ENCODE data around the gene TP53RK. TPM values are rescaled to one million over a fixed set of nuclear protein-coding genes. Genes with fewer than 3 reads are reported as not detected.

The TP53RK gene
- total RNA-seq, 1 donor from 2014 or later = 15.9 TPM

DNA sequence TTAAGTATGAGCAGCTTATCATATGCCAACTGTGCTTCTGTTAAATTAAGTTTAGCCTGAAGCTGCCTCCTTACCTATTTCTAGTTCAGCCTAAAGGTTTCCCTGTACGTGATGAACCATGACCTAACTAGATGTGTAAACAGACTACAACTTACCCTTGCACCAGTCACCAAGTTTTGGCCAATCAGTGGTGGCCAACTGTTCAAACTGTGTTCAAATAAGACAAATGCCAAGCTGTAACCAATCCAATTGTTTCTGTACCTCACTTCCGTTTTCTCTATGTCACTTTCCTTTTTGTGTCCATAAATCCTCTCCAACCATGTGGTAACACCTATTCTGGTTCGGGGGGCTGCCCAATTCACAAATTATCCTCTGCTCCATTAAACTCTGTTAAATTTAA is 14.2 kb upstream of the TP53RK start:
- TF ChIP-seq EZH2 (IDR thresholded peaks at IDR 0.05) = no peak
- Histone ChIP-seq H2AFZ (replicated peaks) (no peak overlapping the region), H3K4me1 (peaks cover 8% of the 10 kb centered on the region), H3K9me3 (ENCODE audit: low read depth) (peaks cover 5% of the 10 kb centered on the region), H3K79me2 (ENCODE audit: low read depth) (no peaks in the 10 kb centered on the region), H4K20me1 (ENCODE audit: low read depth) (no peaks in the 10 kb centered on the region), H3K27me3 (no peaks in the 10 kb centered on the region), H3K27ac (no peak overlapping the region), H3K36me3 (no peaks in the 10 kb centered on the region), H3K4me3 (no peak overlapping the region), H3K4me2 (no peak overlapping the region), H3K9ac (no peak overlapping the region), H3F3A (ENCODE audit: low read depth) (peaks cover 29% of the 10 kb centered on the region)
- DNase-seq (ENCODE audit: low spot score) = no peak
- Mint-ChIP-seq H3K36me3 (peaks cover 8% of the 10 kb centered on the region), H3K27me3 (ENCODE audit: insufficient read depth, low read depth) (peaks cover 9% of the 10 kb centered on the region), H3K4me1 (peaks cover 36% of the 10 kb centered on the region), H3K4me3 (no peak overlapping the region), H3K27ac (no peak overlapping the region), H3K9me3 (peaks cover 18% of the 10 kb centered on the region)

DNA sequence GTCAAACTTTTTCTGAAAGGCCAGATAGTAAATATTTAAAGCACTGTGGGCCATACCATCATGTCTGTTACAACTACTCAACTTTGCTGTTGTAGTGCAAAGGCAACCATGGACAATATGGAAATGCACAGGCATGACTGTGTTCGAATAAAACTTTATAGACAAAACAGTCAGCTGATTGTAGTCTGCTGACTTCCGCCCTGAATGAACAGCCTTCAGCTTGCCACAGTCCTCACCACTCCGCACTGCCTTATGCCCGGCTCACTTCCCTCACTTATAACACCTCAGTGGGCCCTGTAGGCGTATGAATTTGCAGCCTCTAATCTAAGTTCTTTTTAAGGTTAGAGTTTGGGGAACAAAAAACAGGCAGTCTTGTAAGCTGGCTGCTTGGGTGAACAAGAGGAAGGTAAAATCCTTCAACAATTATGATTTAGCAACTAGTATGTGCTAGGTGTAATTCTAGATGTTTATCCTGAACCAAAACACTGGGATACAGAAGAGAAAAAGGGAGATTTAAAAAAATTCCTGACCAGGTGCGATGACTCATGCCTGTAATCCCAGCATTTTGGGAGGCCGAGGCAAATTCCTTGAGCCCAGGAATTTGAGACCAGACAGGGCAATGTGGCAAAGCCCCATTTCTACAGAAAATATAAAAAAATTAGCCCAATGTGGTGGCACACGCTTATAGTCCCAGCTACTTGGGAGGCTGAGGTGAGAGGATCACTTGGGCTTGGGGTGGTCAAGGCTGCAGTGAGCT is 13.4 kb upstream of the TP53RK start:
- peaks cover 42% of the 10 kb centered on the region for H3K4me1 Mint-ChIP-seq
- no peaks in the 10 kb centered on the region for H4K20me1 ChIP-seq (ENCODE audit: low read depth)
- no peak for DNase-seq (ENCODE audit: low spot score)
- peaks cover 18% of the 10 kb centered on the region for H3K9me3 Mint-ChIP-seq
- H3K79me2 ChIP-seq (ENCODE audit: low read depth) = no peaks in the 10 kb centered on the region
- TF ChIP-seq EZH2phosphoT487 (IDR thresholded peaks at IDR 0.05) (no peak), EZH2 (IDR thresholded peaks at IDR 0.05) (no peak)
- TF ChIP-seq, protein P1, sequence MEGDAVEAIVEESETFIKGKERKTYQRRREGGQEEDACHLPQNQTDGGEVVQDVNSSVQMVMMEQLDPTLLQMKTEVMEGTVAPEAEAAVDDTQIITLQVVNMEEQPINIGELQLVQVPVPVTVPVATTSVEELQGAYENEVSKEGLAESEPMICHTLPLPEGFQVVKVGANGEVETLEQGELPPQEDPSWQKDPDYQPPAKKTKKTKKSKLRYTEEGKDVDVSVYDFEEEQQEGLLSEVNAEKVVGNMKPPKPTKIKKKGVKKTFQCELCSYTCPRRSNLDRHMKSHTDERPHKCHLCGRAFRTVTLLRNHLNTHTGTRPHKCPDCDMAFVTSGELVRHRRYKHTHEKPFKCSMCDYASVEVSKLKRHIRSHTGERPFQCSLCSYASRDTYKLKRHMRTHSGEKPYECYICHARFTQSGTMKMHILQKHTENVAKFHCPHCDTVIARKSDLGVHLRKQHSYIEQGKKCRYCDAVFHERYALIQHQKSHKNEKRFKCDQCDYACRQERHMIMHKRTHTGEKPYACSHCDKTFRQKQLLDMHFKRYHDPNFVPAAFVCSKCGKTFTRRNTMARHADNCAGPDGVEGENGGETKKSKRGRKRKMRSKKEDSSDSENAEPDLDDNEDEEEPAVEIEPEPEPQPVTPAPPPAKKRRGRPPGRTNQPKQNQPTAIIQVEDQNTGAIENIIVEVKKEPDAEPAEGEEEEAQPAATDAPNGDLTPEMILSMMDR (IDR thresholded peaks at IDR 0.05) = no peak
- peaks cover 8% of the 10 kb centered on the region for H3K4me1 ChIP-seq
- H3K4me3 ChIP-seq = no peak overlapping the region
- H3K36me3 Mint-ChIP-seq = peaks cover 8% of the 10 kb centered on the region
- H3K9ac ChIP-seq = no peak overlapping the region
- peak overlapping the region; percentile 70 for H3K27ac Mint-ChIP-seq
- H2AFZ ChIP-seq (replicated peaks) = no peak overlapping the region
- H3K4me2 ChIP-seq = no peak overlapping the region
- H3F3A ChIP-seq (ENCODE audit: low read depth) = peaks cover 25% of the 10 kb centered on the region
- peaks cover 9% of the 10 kb centered on the region for H3K27me3 Mint-ChIP-seq (ENCODE audit: insufficient read depth, low read depth)
- no peaks in the 10 kb centered on the region for H3K27me3 ChIP-seq
- no peaks in the 10 kb centered on the region for H3K36me3 ChIP-seq
- peaks cover 5% of the 10 kb centered on the region for H3K9me3 ChIP-seq (ENCODE audit: low read depth)
- H3K27ac ChIP-seq = no peak overlapping the region
- no peak overlapping the region for H3K4me3 Mint-ChIP-seq

DNA sequence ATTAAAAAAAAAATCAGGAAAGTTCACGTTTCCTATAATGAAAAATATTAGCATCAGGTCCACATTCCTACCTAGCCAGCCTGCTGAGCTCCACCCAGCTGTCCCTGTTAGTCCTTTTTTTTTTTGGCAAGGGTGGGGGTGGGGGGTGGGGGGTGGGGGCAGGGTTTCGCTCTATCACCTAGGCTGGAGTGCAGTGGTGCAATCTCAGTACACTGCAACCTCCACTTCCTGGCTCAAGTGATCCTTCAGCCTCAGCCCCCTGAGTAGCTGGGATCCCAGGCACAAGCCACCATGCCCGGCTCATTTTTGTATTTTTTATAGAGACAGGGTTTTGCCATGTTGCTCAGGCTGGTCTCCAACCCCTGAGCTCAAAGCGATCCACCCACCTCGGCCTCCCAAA is 12.7 kb upstream of the TP53RK start:
- Mint-ChIP-seq H3K9me3 (peaks cover 16% of the 10 kb centered on the region), H3K4me1 (peaks cover 48% of the 10 kb centered on the region), H3K27ac (no peak overlapping the region), H3K36me3 (peaks cover 8% of the 10 kb centered on the region), H3K27me3 (ENCODE audit: insufficient read depth, low read depth) (peaks cover 9% of the 10 kb centered on the region), H3K4me3 (no peak overlapping the region)
- DNase-seq (ENCODE audit: low spot score) = no peak
- H4K20me1 ChIP-seq (ENCODE audit: low read depth) = no peaks in the 10 kb centered on the region
- no peaks in the 10 kb centered on the region for H3K79me2 ChIP-seq (ENCODE audit: low read depth)
- H3K27ac ChIP-seq = no peak overlapping the region
- H3K36me3 ChIP-seq = no peaks in the 10 kb centered on the region
- H3K27me3 ChIP-seq = no peaks in the 10 kb centered on the region
- H3K9ac ChIP-seq = no peak overlapping the region
- H3F3A ChIP-seq (ENCODE audit: low read depth) = peaks cover 25% of the 10 kb centered on the region
- no peak overlapping the region for H3K4me3 ChIP-seq
- H2AFZ ChIP-seq (replicated peaks) = no peak overlapping the region
- H3K4me1 ChIP-seq = peaks cover 8% of the 10 kb centered on the region
- peaks cover 5% of the 10 kb centered on the region for H3K9me3 ChIP-seq (ENCODE audit: low read depth)
- H3K4me2 ChIP-seq = no peak overlapping the region
- TF ChIP-seq EZH2phosphoT487 (IDR thresholded peaks at IDR 0.05) (no peak), EZH2 (IDR thresholded peaks at IDR 0.05) (no peak)
- TF ChIP-seq, protein P1 (IDR thresholded peaks at IDR 0.05) = no peak

DNA sequence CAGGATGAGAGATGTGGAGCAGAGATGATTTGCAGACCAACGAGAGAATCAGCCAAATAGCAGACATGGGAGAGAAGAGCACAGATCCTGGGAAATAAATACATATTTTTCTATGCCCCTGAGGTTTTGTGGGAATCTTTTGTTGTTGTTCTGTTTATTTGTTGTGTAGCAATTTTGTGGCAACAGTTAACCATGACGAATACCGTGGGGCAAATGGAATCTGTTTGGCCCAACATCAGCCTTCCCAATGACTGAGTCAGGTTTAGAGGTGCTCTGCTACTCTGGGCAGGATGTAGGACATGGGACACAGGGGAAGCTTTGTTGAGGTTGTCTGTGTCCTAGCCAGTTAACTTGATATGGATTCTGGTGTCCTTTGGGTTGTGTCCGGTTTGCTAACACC is 12.3 kb upstream of the TP53RK start:
- Mint-ChIP-seq H3K4me1 (peaks cover 53% of the 10 kb centered on the region), H3K9me3 (peaks cover 15% of the 10 kb centered on the region), H3K27me3 (ENCODE audit: insufficient read depth, low read depth) (peaks cover 9% of the 10 kb centered on the region), H3K27ac (no peak overlapping the region), H3K4me3 (no peak overlapping the region), H3K36me3 (peaks cover 8% of the 10 kb centered on the region)
- H3F3A ChIP-seq (ENCODE audit: low read depth) = peaks cover 25% of the 10 kb centered on the region
- TF ChIP-seq EZH2phosphoT487 (IDR thresholded peaks at IDR 0.05) (no peak), EZH2 (IDR thresholded peaks at IDR 0.05) (no peak)
- TF ChIP-seq, protein P1 (IDR thresholded peaks at IDR 0.05) = no peak
- no peak overlapping the region for H3K9ac ChIP-seq
- no peak for DNase-seq (ENCODE audit: low spot score)
- H3K4me2 ChIP-seq = no peak overlapping the region
- H2AFZ ChIP-seq (replicated peaks) = no peak overlapping the region
- peaks cover 5% of the 10 kb centered on the region for H3K9me3 ChIP-seq (ENCODE audit: low read depth)
- H3K36me3 ChIP-seq = no peaks in the 10 kb centered on the region
- H3K4me1 ChIP-seq = peaks cover 8% of the 10 kb centered on the region
- no peak overlapping the region for H3K27ac ChIP-seq
- H3K79me2 ChIP-seq (ENCODE audit: low read depth) = no peaks in the 10 kb centered on the region
- H4K20me1 ChIP-seq (ENCODE audit: low read depth) = no peaks in the 10 kb centered on the region
- no peaks in the 10 kb centered on the region for H3K27me3 ChIP-seq
- H3K4me3 ChIP-seq = no peak overlapping the region

Data from neural progenitor cell (in vitro differentiated cells).